ENCODE data around the gene RNF115. TPM values are rescaled to one million over a fixed set of nuclear protein-coding genes. Genes with fewer than 3 reads are reported as not detected.

The RNF115 gene
- polyA plus RNA-seq, 12 donors: 12.0 to 23.2 (median 18.9) TPM; not detected in 1

DNA sequence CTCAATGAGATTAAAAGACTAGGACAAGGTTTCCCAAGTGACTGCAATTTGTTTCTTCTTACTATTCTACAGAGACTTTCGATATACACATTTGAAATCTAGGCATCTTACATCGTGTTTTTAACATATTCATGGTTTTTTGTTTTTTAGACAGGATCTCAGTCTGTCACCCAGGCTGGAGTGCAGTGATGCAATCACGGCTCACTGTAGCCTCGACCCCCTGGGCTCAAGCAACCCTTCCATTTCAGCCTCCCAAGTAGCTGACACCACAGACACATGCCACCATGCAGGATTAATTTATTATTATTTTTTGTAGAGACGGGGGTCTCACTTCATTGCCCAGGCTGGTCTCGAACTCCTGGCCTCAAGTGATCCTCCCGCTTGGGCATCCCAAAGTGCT is 118.3 kb downstream of the RNF115 start:
- DNase-seq: no peak

DNA sequence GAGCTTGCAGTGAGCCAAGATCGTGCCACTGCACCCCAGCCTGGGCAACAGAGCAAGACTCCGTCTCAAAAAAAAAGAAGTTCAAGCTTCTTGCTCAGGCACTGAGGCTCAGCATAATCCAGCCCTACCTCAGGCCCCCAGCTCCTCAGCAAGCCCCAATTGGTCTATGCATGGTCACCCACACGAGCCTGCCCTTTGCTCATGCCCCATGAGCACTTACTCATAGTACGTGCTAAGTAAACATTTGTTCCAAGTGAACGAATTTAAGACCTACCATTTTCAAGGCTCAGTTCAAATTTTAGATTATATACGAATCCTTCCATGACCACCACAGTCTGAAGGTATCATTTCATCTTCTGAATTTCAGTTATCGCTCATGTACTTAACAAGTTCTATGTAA is 121.1 kb downstream of the RNF115 start:
- no peak for DNase-seq

GRCh38 chr1:145702052-145702451 is 121.8 kb downstream of the RNF115 start:
- DNase-seq: no peak

- DNase-seq: no peak
These were observed 122.5 kb downstream of the RNF115 start for GRCh38 chr1:145701306-145701862.

- DNase-seq: no peak
These were observed 127.3 kb downstream of the RNF115 start for GRCh38 chr1:145696630-145696960.

- no peak for DNase-seq
These were observed 127.9 kb downstream of the RNF115 start for GRCh38 chr1:145695821-145696629.

DNA sequence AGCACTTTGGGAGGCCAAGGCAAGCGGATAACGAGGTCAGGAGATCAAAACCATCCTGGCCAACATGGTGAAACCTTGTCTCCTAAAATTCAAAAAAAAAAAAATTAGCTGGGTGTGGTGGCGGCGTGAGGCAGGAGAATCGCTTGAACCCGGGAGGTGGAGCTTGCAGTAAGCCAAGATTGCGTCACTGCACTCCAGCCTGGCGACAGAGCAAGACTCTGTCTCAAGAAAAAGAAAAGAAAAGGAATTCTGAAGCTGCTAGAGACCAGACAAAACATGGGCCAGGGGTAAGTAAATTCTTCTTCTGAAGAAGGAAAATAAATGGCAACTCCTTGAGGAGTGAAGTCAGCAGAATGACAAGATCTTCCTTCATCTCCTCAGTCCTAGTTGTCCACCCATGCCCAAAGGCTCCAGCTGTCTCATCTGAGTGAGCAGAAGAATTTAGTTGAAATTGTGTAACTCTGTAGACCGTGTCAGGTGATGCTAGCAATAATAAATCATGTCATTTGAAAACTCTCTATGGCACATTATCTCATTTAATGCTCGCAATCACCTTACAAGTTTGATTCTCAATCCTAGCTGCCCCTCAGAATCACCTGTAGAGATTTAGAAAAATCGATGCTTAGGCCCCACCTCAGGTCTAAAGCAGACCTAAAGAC is 131.0 kb downstream of the RNF115 start:
- DNase-seq: no peak

DNA sequence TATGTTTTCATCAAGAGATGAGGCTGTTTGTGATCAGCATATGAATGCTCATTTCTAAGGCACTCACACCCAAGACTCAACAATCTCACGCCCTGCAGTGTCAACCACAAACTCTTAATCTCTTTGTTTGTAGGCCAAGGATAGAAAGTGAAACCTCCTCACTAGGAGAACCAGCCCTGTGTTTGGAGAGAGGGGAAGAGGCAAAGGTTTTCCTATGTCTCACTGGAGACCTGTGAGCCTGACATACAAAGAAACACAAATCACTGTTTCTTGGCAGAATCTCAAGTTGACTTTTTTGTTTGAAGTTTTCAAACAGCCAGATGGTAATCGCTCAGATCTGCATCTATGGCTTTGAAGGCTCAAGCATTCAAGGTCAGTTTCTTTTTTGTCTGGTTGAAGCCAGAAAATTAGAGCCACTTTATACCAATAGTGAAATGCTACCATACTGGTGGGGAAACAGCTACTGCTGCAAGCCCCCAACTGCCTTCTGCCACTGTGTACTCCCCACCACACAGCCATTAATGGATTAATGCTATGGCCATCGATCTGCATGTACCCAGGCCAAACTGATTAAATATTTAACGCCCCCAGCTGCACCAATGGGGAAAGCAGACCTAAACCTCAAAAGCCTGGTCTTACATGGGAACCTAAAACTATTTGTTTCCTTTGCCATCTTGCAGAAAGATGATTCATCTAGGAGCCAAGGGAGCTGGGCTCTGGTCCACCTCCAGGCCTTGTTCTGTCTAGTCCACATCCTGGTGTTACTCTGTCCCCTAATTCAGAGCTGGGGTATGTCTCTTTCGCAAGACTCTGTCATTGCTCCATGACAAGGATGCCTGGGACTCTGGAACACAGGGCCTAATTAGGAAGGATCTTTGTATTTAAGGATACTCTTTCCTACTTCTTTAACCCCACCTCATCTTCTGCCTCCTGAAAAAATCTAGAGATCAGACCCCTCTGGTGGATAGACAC is 133.0 kb downstream of the RNF115 start:
- DNase-seq: no peak

- no peak for DNase-seq
These were observed 134.0 kb downstream of the RNF115 start for GRCh38 chr1:145689922-145690321.

DNA sequence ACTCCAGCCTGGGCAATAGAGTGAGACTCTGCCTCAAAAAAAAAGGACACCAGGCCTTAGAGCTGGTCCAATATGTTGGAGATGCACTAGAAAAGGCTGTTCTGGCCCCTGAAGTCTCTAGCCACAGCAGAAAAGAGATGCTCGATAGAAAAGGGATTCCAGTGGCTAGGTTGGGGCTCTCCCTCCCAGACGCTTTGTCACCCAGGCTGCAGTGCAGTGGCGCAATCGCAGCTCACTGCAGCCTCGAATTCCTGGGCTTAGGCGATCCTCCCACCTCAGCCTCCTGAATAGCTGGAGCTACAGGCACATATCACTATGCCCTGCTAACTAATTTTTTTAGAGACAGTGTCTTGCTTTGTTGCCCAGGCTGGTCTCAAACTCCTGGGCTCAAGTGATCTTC is 135.0 kb downstream of the RNF115 start:
- DNase-seq: no peak

Other genes with a start within 250 kb of the RNF115 start
- gene GPR89A, start 216.1 kb downstream of the RNF115 start, polyA plus RNA-seq (ENCODE audit: insufficient read length in 12 of 12): 10 to 100 TPM in 10 of 12 donors, 1 to 10 TPM in 1, not detected in 1; 9.0 to 46.1 (median 13.1) TPM
- 1 to 10 TPM in 6 of 12 donors, under 1 TPM in 4, not detected in 2; 0.71 to 2.6 (median 1.2) TPM for gene PDZK1, start 116.7 kb downstream of the RNF115 start, polyA plus RNA-seq (ENCODE audit: insufficient read length in 12 of 12)
- gene CD160, start 104.6 kb downstream of the RNF115 start, polyA plus RNA-seq (ENCODE audit: insufficient read length in 12 of 12): 1 to 10 TPM in 5 of 12 donors, under 1 TPM in 6, not detected in 1; 0.29 to 3.0 (median 0.80) TPM
- 10 to 100 TPM in 10 of 12 donors, not detected in 2; 19.8 to 29.9 (median 21.5) TPM for gene POLR3C, start 105 bp upstream of the RNF115 start, polyA plus RNA-seq (ENCODE audit: insufficient read length in 12 of 12)
- 10 to 100 TPM in 11 of 12 donors, not detected in 1; 10.5 to 19.6 (median 14.8) TPM for gene NUDT17, start 21.5 kb upstream of the RNF115 start, polyA plus RNA-seq (ENCODE audit: insufficient read length in 12 of 12)
- 10 to 100 TPM in 11 of 12 donors, not detected in 1; 33.6 to 83.6 (median 48.5) TPM for gene PIAS3, start 35.0 kb upstream of the RNF115 start, polyA plus RNA-seq (ENCODE audit: insufficient read length in 12 of 12)
- gene ANKRD35, start 61.8 kb upstream of the RNF115 start, polyA plus RNA-seq (ENCODE audit: insufficient read length in 12 of 12): 1 to 10 TPM in 10 of 12 donors, not detected in 2; 1.7 to 8.0 (median 2.3) TPM
- 10 to 100 TPM in 2 of 12 donors, 1 to 10 TPM in 9, not detected in 1; 4.0 to 12.2 (median 7.9) TPM for gene ITGA10, start 86.0 kb upstream of the RNF115 start, polyA plus RNA-seq (ENCODE audit: insufficient read length in 12 of 12)
- gene PEX11B, start 94.6 kb upstream of the RNF115 start, polyA plus RNA-seq (ENCODE audit: insufficient read length in 12 of 12): 10 to 100 TPM in 11 of 12 donors, not detected in 1; 18.0 to 32.7 (median 25.9) TPM
- gene RBM8A, start 103.4 kb upstream of the RNF115 start, polyA plus RNA-seq (ENCODE audit: insufficient read length in 12 of 12): 100 to 1,000 TPM in 11 of 12 donors, not detected in 1; 104 to 160 (median 134) TPM
- 10 to 100 TPM in 11 of 12 donors, not detected in 1; 26.5 to 33.7 (median 30.6) TPM for gene LIX1L, start 133.9 kb upstream of the RNF115 start, polyA plus RNA-seq (ENCODE audit: insufficient read length in 12 of 12)
- 1 to 10 TPM in 3 of 12 donors, under 1 TPM in 7, not detected in 2; 0.58 to 1.4 (median 0.81) TPM for gene ANKRD34A, start 140.5 kb upstream of the RNF115 start, polyA plus RNA-seq (ENCODE audit: insufficient read length in 12 of 12)
- 10 to 100 TPM in 11 of 12 donors, not detected in 1; 33.2 to 75.0 (median 39.3) TPM for gene POLR3GL, start 140.6 kb upstream of the RNF115 start, polyA plus RNA-seq (ENCODE audit: insufficient read length in 12 of 12)
- 100 to 1,000 TPM in 11 of 12 donors, not detected in 1; 241 to 361 (median 276) TPM for gene TXNIP, start 172.5 kb upstream of the RNF115 start, polyA plus RNA-seq (ENCODE audit: insufficient read length in 12 of 12)
- 100 to 1,000 TPM in 10 of 12 donors, 10 to 100 TPM in 1, not detected in 1; 56.1 to 322 (median 225) TPM for gene HJV, start 197.6 kb upstream of the RNF115 start, polyA plus RNA-seq (ENCODE audit: insufficient read length in 12 of 12)

Measured in muscle of arm (tissue), 12 donors.